ENCODE data around the gene ERGIC2.

GRCh38 chr12:29415111-29415510, 34.1 kb upstream of the ERGIC2 start:
- TF ChIP-seq, protein P1, sequence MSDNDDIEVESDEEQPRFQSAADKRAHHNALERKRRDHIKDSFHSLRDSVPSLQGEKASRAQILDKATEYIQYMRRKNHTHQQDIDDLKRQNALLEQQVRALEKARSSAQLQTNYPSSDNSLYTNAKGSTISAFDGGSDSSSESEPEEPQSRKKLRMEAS (CRISPR knock-in tag; IDR thresholded peaks at IDR 0.05), result no peak
- TF ChIP-seq ZNF512 (tag; IDR thresholded peaks at IDR 0.05) (no peak), ZBTB7A (IDR thresholded peaks at IDR 0.05; ENCODE audit: borderline replicate concordance, control insufficient read depth, low read depth, low read length) (no peak), NRF1 (conservative IDR thresholded peaks at IDR 0.05 in 1 of 2, IDR thresholded peaks at IDR 0.05 in 1 of 2) (no peak), BRCA1 (IDR thresholded peaks at IDR 0.05) (no peak), BRCA1 (CRISPR knock-in tag; IDR thresholded peaks at IDR 0.05) (no peak), ZNF124 (CRISPR knock-in tag; IDR thresholded peaks at IDR 0.05) (no peak)
- TF ChIP-seq, protein P2, sequence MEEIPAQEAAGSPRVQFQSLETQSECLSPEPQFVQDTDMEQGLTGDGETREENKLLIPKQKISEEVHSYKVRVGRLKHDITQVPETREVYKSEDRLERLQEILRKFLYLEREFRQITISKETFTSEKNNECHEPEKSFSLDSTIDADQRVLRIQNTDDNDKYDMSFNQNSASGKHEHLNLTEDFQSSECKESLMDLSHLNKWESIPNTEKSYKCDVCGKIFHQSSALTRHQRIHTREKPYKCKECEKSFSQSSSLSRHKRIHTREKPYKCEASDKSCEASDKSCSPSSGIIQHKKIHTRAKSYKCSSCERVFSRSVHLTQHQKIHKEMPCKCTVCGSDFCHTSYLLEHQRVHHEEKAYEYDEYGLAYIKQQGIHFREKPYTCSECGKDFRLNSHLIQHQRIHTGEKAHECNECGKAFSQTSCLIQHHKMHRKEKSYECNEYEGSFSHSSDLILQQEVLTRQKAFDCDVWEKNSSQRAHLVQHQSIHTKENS (CRISPR knock-in tag; IDR thresholded peaks at IDR 0.05), result no peak
- TF ChIP-seq, protein P3, sequence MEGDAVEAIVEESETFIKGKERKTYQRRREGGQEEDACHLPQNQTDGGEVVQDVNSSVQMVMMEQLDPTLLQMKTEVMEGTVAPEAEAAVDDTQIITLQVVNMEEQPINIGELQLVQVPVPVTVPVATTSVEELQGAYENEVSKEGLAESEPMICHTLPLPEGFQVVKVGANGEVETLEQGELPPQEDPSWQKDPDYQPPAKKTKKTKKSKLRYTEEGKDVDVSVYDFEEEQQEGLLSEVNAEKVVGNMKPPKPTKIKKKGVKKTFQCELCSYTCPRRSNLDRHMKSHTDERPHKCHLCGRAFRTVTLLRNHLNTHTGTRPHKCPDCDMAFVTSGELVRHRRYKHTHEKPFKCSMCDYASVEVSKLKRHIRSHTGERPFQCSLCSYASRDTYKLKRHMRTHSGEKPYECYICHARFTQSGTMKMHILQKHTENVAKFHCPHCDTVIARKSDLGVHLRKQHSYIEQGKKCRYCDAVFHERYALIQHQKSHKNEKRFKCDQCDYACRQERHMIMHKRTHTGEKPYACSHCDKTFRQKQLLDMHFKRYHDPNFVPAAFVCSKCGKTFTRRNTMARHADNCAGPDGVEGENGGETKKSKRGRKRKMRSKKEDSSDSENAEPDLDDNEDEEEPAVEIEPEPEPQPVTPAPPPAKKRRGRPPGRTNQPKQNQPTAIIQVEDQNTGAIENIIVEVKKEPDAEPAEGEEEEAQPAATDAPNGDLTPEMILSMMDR (IDR thresholded peaks at IDR 0.05 in 2 of 3, conservative IDR thresholded peaks at IDR 0.05 in 1 of 3; ENCODE audit: insufficient read depth in 2 of 3, low read depth in 1 of 3, low read length in 3 of 3), result no peak
